Type B pancreatic cell (in vitro differentiated cells): ENCODE measurements around the gene NAV2. TPM values are rescaled to one million over a fixed set of nuclear protein-coding genes. Genes with fewer than 3 reads are reported as not detected.
A peak's percentile ranks its signal among the peaks of the same experiment; 100 is the strongest.

ENCODE experiments used
- DNase-seq: peaks from one replicate; pipeline ENCODE4 v3.0.0; 2021; ENCODE audit warnings: mixed read lengths; ENCODE audit not compliant: unreplicated experiment; ENCODE audit errors: extremely low spot score
- H3K27ac Mint-ChIP-seq: 2 replicates; pipeline ENCODE4 v1.8.0; 2021; ENCODE audit warnings: mild to moderate bottlenecking, mixed read lengths
- H3K27me3 Mint-ChIP-seq: 2 replicates; pipeline ENCODE4 v1.8.0; 2021; ENCODE audit warnings: mixed read lengths
- H3K36me3 Mint-ChIP-seq: 2 replicates; pipeline ENCODE4 v1.8.0; 2021; ENCODE audit warnings: mixed read lengths
- H3K4me1 Mint-ChIP-seq: one replicate; pipeline ENCODE4 v1.8.0; 2021; ENCODE audit warnings: mixed read lengths; ENCODE audit not compliant: unreplicated experiment
- H3K4me3 Mint-ChIP-seq: 2 replicates; pipeline ENCODE4 v1.8.0; 2021; ENCODE audit warnings: mild to moderate bottlenecking, mixed read lengths
- H3K9me3 Mint-ChIP-seq: 2 replicates; pipeline ENCODE4 v1.8.0; 2021; ENCODE audit warnings: mixed read lengths
- total RNA-seq: library from RNA; stranded (reverse); gene quantifications from 2 replicates; pipeline ENCODE4 v1.2.1, GENCODE V29; 2021; ENCODE audit warnings: low replicate concordance
- TF ChIP-seq, protein P1 (sequence below): fragments of 200-600 bp; sonication (generic); conservative IDR thresholded peaks from 2 replicates; pipeline ENCODE4 v1.5.0; 2021; ENCODE audit warnings: antibody characterized with exemption, mild to moderate bottlenecking

Gene NAV2
- total RNA-seq, 1 donor from 2014 or later: 54.2 TPM

GRCh38 chr11:20033806-20034205 is 321.2 kb downstream of the NAV2 start:
- H3K36me3 Mint-ChIP-seq: peaks cover 16% of the 10 kb centered on the region
- H3K4me3 Mint-ChIP-seq: no peak overlapping the region
- H3K4me1 Mint-ChIP-seq: peaks cover 82% of the 10 kb centered on the region
- H3K27ac Mint-ChIP-seq: no peak overlapping the region
- DNase-seq: no peak
- TF ChIP-seq, protein P1, sequence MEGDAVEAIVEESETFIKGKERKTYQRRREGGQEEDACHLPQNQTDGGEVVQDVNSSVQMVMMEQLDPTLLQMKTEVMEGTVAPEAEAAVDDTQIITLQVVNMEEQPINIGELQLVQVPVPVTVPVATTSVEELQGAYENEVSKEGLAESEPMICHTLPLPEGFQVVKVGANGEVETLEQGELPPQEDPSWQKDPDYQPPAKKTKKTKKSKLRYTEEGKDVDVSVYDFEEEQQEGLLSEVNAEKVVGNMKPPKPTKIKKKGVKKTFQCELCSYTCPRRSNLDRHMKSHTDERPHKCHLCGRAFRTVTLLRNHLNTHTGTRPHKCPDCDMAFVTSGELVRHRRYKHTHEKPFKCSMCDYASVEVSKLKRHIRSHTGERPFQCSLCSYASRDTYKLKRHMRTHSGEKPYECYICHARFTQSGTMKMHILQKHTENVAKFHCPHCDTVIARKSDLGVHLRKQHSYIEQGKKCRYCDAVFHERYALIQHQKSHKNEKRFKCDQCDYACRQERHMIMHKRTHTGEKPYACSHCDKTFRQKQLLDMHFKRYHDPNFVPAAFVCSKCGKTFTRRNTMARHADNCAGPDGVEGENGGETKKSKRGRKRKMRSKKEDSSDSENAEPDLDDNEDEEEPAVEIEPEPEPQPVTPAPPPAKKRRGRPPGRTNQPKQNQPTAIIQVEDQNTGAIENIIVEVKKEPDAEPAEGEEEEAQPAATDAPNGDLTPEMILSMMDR: no peak
- H3K9me3 Mint-ChIP-seq: no peaks in the 10 kb centered on the region
- no peaks in the 10 kb centered on the region for H3K27me3 Mint-ChIP-seq

DNA sequence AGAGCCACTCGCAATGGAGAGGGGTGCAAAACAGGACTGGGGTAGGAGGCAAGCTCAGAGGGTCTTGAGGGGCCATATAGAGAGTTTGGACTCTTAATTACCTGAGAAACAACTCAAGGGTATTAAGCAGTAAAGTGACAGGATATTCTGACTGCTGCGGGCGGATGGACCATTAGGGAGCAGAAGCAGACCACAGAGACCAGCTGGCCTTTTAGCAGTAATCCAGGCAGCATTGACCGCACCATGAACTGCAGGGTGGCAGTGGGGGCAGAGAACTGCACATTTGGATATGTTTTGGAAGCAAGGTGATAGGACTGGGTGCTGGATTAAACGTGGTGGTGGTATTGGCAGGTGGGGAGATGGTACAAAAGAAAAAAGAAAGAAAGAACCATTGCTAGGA is 322.3 kb downstream of the NAV2 start:
- Mint-ChIP-seq H3K36me3 (peaks cover 24% of the 10 kb centered on the region), H3K27ac (peak overlapping the region; percentile 55), H3K27me3 (no peaks in the 10 kb centered on the region), H3K4me1 (peaks cover 84% of the 10 kb centered on the region), H3K4me3 (peak overlapping the region; percentile 13), H3K9me3 (no peaks in the 10 kb centered on the region)
- TF ChIP-seq, protein P1: no peak
- DNase-seq: no peak

DNA sequence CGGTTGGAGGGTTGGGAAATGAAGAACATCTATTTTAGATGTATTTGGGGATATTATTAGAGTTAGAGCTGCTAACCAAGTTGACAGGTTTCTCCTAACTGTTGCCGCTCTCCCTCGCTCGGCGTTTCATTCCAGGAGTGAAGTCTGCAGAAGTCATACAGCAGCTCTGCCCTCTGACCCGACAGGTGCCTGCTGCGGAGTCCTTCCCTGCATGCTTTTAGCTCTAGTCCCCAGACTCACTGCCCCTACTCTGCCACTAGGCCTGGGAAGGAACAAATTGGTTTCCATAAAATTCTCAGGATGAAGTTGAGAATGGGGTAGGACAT is 322.7 kb downstream of the NAV2 start:
- DNase-seq: no peak
- Mint-ChIP-seq H3K27ac (peak overlapping the region; percentile 55), H3K4me3 (peak overlapping the region; percentile 13), H3K4me1 (peaks cover 87% of the 10 kb centered on the region), H3K27me3 (no peaks in the 10 kb centered on the region), H3K9me3 (no peaks in the 10 kb centered on the region), H3K36me3 (peaks cover 28% of the 10 kb centered on the region)
- TF ChIP-seq, protein P1: no peak

DNA sequence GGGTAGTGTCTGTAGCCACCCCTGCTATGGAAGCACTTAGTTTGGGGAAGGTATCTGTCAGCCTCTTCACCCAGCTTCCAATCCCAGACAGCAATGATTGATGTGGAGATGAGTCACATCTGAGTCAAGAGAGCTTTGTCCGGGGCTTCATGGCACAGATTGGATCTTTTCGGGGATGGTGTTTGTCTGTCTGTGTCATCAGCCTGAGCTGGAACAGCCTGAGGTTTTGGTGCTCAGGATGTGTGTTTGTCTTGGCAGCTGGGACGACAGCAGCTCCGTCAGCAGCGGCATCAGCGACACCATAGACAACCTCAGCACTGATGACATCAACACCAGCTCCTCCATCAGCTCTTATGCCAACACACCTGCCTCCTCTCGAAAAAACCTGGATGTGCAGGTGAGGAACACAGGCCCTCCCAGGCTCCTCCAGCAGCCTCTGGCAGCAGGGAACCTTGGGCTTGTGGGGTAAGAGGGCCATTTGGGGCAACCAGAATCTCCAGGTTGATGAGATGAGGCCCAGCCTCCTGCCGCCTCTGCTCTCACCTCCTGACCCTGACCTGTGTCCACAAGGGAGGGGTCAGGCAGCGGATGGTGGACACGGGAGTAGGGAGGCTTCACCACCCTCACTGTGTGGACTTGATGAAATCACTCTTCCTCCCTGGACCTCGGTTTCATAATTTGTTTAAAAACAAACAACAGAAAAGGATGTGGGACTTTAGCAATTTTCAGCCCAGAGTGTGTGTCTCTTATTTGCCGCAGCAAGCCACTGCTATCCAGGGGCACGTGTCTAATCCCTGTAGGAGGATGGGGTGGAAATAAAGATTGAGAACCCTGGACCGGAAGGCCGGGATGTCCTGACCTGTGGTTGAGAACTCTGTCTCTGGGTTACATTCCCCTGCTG is 323.3 kb downstream of the NAV2 start:
- peak overlapping the region; percentile 63 for H3K27ac Mint-ChIP-seq
- TF ChIP-seq, protein P1: no peak
- no peak for DNase-seq
- H3K4me3 Mint-ChIP-seq: no peak overlapping the region
- H3K9me3 Mint-ChIP-seq: no peaks in the 10 kb centered on the region
- H3K27me3 Mint-ChIP-seq: no peaks in the 10 kb centered on the region
- peaks cover 86% of the 10 kb centered on the region for H3K4me1 Mint-ChIP-seq
- H3K36me3 Mint-ChIP-seq: peaks cover 29% of the 10 kb centered on the region

- Mint-ChIP-seq H3K36me3 (peaks cover 32% of the 10 kb centered on the region), H3K27ac (peak overlapping the region; percentile 63), H3K4me3 (no peak overlapping the region), H3K4me1 (peaks cover 79% of the 10 kb centered on the region), H3K9me3 (no peaks in the 10 kb centered on the region), H3K27me3 (no peaks in the 10 kb centered on the region)
- TF ChIP-seq, protein P1: no peak
- DNase-seq: no peak
These were observed 324.1 kb downstream of the NAV2 start for GRCh38 chr11:20036626-20037335.
